ENCODE measurements around the gene ATP1A2. TPM values are rescaled to one million over a fixed set of nuclear protein-coding genes. Genes with fewer than 3 reads are reported as not detected.

The ATP1A2 gene
- 100 to 1,000 TPM in 1 of 5 donors, 10 to 100 TPM in 3, 1 to 10 TPM in 1; 7.0 to 104 (median 11.7) TPM for total RNA-seq
- polyA plus RNA-seq: 10 to 100 TPM in 1 of 3 donors, under 1 TPM in 2; 0.31 to 17.3 (median 0.56) TPM
- long read RNA-seq, donor 1: 0 reads
- long read RNA-seq, donor 2: 0 reads
- long read RNA-seq, donor 3: 0 reads
- long read RNA-seq, donor 4: 0 reads
- long read RNA-seq, donor 5, partial matches to known transcripts: 7 of 7 reads
- long read RNA-seq, donor 5, other reads (novel, unspliced or antisense): 0 of 7 reads
- long read RNA-seq, donor 6: 0 reads
- long read RNA-seq, donor 7: 0 reads
- long read RNA-seq, donor 8: 0 reads
- long read RNA-seq, donor 9: 0 reads
- long read RNA-seq, donor 10: 0 reads

GRCh38 chr1:160115545-160116282, at the start of gene ATP1A2:
Gene ATP1A2 (plus strand): TSS chr1:160115759. CDS start chr1:160115862, 103 bp downstream.
- WGBS, 5 donors: 17 to 30% (median 26%) methylated on average over 15 to 16 of the region's 16 CpGs
- Histone ChIP-seq H3K9me3 (no peaks in the 10 kb centered on the region), H3K27me3 (peaks cover 0 to 30% (median 15%) of the 10 kb centered on the region in 3 donors), H3K36me3 (peaks cover 0 to 3% (median 0%) of the 10 kb centered on the region in 4 donors), H3K4me3 (peak within 1 kb of the TSS in 3 of 4 donors; percentile 31 to 43 (median 41)), H3K4me1 (peaks cover 0 to 56% (median 23%) of the 10 kb centered on the region in 4 donors), H3K27ac (peak within 1 kb of the TSS in 3 of 5 donors; percentile 60 to 73 (median 73))
- peak in 1 of 2 donors; percentile 62 for DNase-seq
- no peak for TF ChIP-seq POLR2AphosphoS5 (IDR thresholded peaks at IDR 0.05)
- TF ChIP-seq POLR2A (IDR thresholded peaks at IDR 0.05): no peak
- TF ChIP-seq EP300 (IDR thresholded peaks at IDR 0.05): no peak
- intact Hi-C loops (cut with DNase I; ENCODE audit: low total_unique reads): loop anchor here (10.0 kb wide), 1 partner anchor 59 kb away; no protein-coding TSS in a partner anchor

- no peaks in the 10 kb centered on the region for H3K9me3 ChIP-seq
- H3K4me1 ChIP-seq: peaks cover 0 to 18% (median 15%) of the 10 kb centered on the region in 4 donors
- no peaks in the 10 kb centered on the region for H3K36me3 ChIP-seq
- no peak overlapping the region for H3K27ac ChIP-seq
- no peak for DNase-seq
- peaks cover 0 to 52% (median 16%) of the 10 kb centered on the region in 3 donors for H3K27me3 ChIP-seq
- 56 to 65% (median 60%) methylated on average over 6 of the region's 6 CpGs for WGBS, 5 donors
- intact Hi-C loops (cut with DNase I; ENCODE audit: low total_unique reads): no loop called here
- H3K4me3 ChIP-seq: no peak overlapping the region
- no peak for TF ChIP-seq POLR2A (IDR thresholded peaks at IDR 0.05)
- no peak for TF ChIP-seq EP300 (IDR thresholded peaks at IDR 0.05)
- no peak for TF ChIP-seq CTCF (IDR thresholded peaks at IDR 0.05)
- TF ChIP-seq POLR2AphosphoS5 (IDR thresholded peaks at IDR 0.05): no peak
Observed at GRCh38 chr1:160066829-160067745, 48.5 kb upstream of the ATP1A2 start.

GRCh38 chr1:160068225-160068624, 47.3 kb upstream of the ATP1A2 start:
- DNase-seq: no peak
- Histone ChIP-seq H3K27me3 (peaks cover 0 to 46% (median 16%) of the 10 kb centered on the region in 3 donors), H3K9me3 (no peaks in the 10 kb centered on the region), H3K36me3 (no peaks in the 10 kb centered on the region), H3K4me1 (peaks cover 0 to 18% (median 15%) of the 10 kb centered on the region in 4 donors), H3K27ac (no peak overlapping the region), H3K4me3 (no peak overlapping the region)
- no peak for TF ChIP-seq POLR2AphosphoS5 (IDR thresholded peaks at IDR 0.05)
- no peak for TF ChIP-seq CTCF (IDR thresholded peaks at IDR 0.05)
- TF ChIP-seq EP300 (IDR thresholded peaks at IDR 0.05): no peak
- no peak for TF ChIP-seq POLR2A (IDR thresholded peaks at IDR 0.05)
- WGBS, 5 donors: 57 to 75% (median 70%) methylated on average over 5 of the region's 5 CpGs
- intact Hi-C loops (cut with DNase I; ENCODE audit: low total_unique reads): no loop called here

- Histone ChIP-seq H3K4me3 (peak within 1 kb of the TSS; percentile 52 to 62 (median 56)), H3K36me3 (no peaks in the 10 kb centered on the region), H3K27me3 (peaks cover 0 to 42% (median 16%) of the 10 kb centered on the region in 3 donors), H3K27ac (peak within 1 kb of the TSS in 2 of 5 donors; percentile 39 to 49), H3K4me1 (peaks cover 0 to 18% (median 15%) of the 10 kb centered on the region in 4 donors), H3K9me3 (no peaks in the 10 kb centered on the region)
- no peak for DNase-seq
- intact Hi-C loops (cut with DNase I; ENCODE audit: low total_unique reads): no loop called here
- no peak for TF ChIP-seq EP300 (IDR thresholded peaks at IDR 0.05)
- TF ChIP-seq CTCF (IDR thresholded peaks at IDR 0.05): no peak
- no peak for TF ChIP-seq POLR2AphosphoS5 (IDR thresholded peaks at IDR 0.05)
- no peak for TF ChIP-seq POLR2A (IDR thresholded peaks at IDR 0.05)
- WGBS, 5 donors: 10 to 17% (median 11%) methylated on average over 20 to 32 of the region's 32 CpGs
Observed at GRCh38 chr1:160069460-160070231, 45.9 kb upstream of the ATP1A2 start, which contains the start of gene KCNJ10. Gene KCNJ10 (minus strand): TSS chr1:160070160. CDS start chr1:160042532, 27,628 bp downstream.
